ENCODE measurements around the gene BAHD1.

BAHD1 gene

GRCh38 chr15:40415226-40415625 lies 25.5 kb upstream of the BAHD1 start:
- no peak overlapping the region for H3K27ac ChIP-seq (ENCODE audit: low read length)
- DNase-seq, result no peak
- H3K9me2 ChIP-seq (replicated peaks; ENCODE audit: insufficient read depth, low read length), result no peaks in the 10 kb centered on the region
- H3K79me2 ChIP-seq (ENCODE audit: low read length), result peaks cover 8% of the 10 kb centered on the region; the same call in 1 of the 2 replicates
- no peaks in the 10 kb centered on the region for H3K27me3 ChIP-seq (replicated peaks; ENCODE audit: insufficient read depth, low read length)
- no peaks in the 10 kb centered on the region for H3K9me3 ChIP-seq (replicated peaks; ENCODE audit: insufficient read depth, low read length)
- no peak overlapping the region for H3K4me2 ChIP-seq (ENCODE audit: low read depth, low read length)
- no peak overlapping the region for H3K9ac ChIP-seq (ENCODE audit: low read length)
- H4K20me1 ChIP-seq (ENCODE audit: insufficient read depth, low read length), result no peaks in the 10 kb centered on the region
- H3K36me3 ChIP-seq (replicated peaks; ENCODE audit: insufficient read depth, low read length), result peaks cover 7% of the 10 kb centered on the region
- TF ChIP-seq EZH2phosphoT487 (IDR thresholded peaks at IDR 0.05; ENCODE audit: low read length) (no peak), EZH2 (optimal IDR thresholded peaks at IDR 0.05; ENCODE audit: low read depth, low read length) (no peak), CTCF (IDR thresholded peaks at IDR 0.05; ENCODE audit: low read length) (no peak)
- no peaks in the 10 kb centered on the region for H3F3A ChIP-seq (ENCODE audit: insufficient read depth, low read length)
- no peak overlapping the region for H2AFZ ChIP-seq (ENCODE audit: low read length)
- no peak overlapping the region for H3K4me3 ChIP-seq (ENCODE audit: low read length)
- H3K4me1 ChIP-seq (ENCODE audit: low read length), result no peaks in the 10 kb centered on the region

GRCh38 chr15:40416056-40416455 lies 24.7 kb upstream of the BAHD1 start:
- Histone ChIP-seq H3K4me3 (ENCODE audit: low read length) (no peak overlapping the region), H3K36me3 (replicated peaks; ENCODE audit: insufficient read depth, low read length) (no peaks in the 10 kb centered on the region), H3K9me2 (replicated peaks; ENCODE audit: insufficient read depth, low read length) (no peaks in the 10 kb centered on the region), H3K4me1 (ENCODE audit: low read length) (no peaks in the 10 kb centered on the region), H2AFZ (ENCODE audit: low read length) (no peak overlapping the region), H4K20me1 (ENCODE audit: insufficient read depth, low read length) (no peaks in the 10 kb centered on the region), H3K4me2 (ENCODE audit: low read depth, low read length) (no peak overlapping the region), H3K27ac (ENCODE audit: low read length) (no peak overlapping the region), H3K79me2 (ENCODE audit: low read length) (peaks cover under 1% of the 10 kb centered on the region; the same call in 1 of the 2 replicates), H3K9ac (ENCODE audit: low read length) (no peak overlapping the region), H3F3A (ENCODE audit: insufficient read depth, low read length) (no peaks in the 10 kb centered on the region), H3K27me3 (replicated peaks; ENCODE audit: insufficient read depth, low read length) (no peaks in the 10 kb centered on the region), H3K9me3 (replicated peaks; ENCODE audit: insufficient read depth, low read length) (no peaks in the 10 kb centered on the region)
- no peak for DNase-seq
- TF ChIP-seq CTCF (IDR thresholded peaks at IDR 0.05; ENCODE audit: low read length), result no peak
- TF ChIP-seq EZH2phosphoT487 (IDR thresholded peaks at IDR 0.05; ENCODE audit: low read length), result no peak
- no peak for TF ChIP-seq EZH2 (optimal IDR thresholded peaks at IDR 0.05; ENCODE audit: low read depth, low read length)

GRCh38 chr15:40418126-40418525 lies 22.6 kb upstream of the BAHD1 start:
- Histone ChIP-seq H3K9me2 (replicated peaks; ENCODE audit: insufficient read depth, low read length) (no peaks in the 10 kb centered on the region), H3K27ac (ENCODE audit: low read length) (no peak overlapping the region), H3K9me3 (replicated peaks; ENCODE audit: insufficient read depth, low read length) (no peaks in the 10 kb centered on the region), H3K36me3 (replicated peaks; ENCODE audit: insufficient read depth, low read length) (no peaks in the 10 kb centered on the region), H2AFZ (ENCODE audit: low read length) (no peak overlapping the region), H3K9ac (ENCODE audit: low read length) (no peak overlapping the region), H3K4me3 (ENCODE audit: low read length) (no peak overlapping the region), H3F3A (ENCODE audit: insufficient read depth, low read length) (no peaks in the 10 kb centered on the region), H3K27me3 (replicated peaks; ENCODE audit: insufficient read depth, low read length) (no peaks in the 10 kb centered on the region), H3K4me2 (ENCODE audit: low read depth, low read length) (no peak overlapping the region), H3K79me2 (ENCODE audit: low read length) (no peaks in the 10 kb centered on the region), H3K4me1 (ENCODE audit: low read length) (no peaks in the 10 kb centered on the region), H4K20me1 (ENCODE audit: insufficient read depth, low read length) (no peaks in the 10 kb centered on the region)
- TF ChIP-seq EZH2phosphoT487 (IDR thresholded peaks at IDR 0.05; ENCODE audit: low read length), result no peak
- TF ChIP-seq EZH2 (optimal IDR thresholded peaks at IDR 0.05; ENCODE audit: low read depth, low read length), result no peak
- no peak for TF ChIP-seq CTCF (IDR thresholded peaks at IDR 0.05; ENCODE audit: low read length)
- no peak for DNase-seq
